NOMO-1 treated with dmso at 0.1 percent for 144 hours (cell line): Measurements from ENCODE around the gene ZKSCAN4.

Source experiments
- DNase-seq: peaks from one replicate; lab custom pipeline; 2025; ENCODE audit not compliant: unreplicated experiment; lab: John Stamatoyannopoulos, UW

ZKSCAN4 gene

DNA sequence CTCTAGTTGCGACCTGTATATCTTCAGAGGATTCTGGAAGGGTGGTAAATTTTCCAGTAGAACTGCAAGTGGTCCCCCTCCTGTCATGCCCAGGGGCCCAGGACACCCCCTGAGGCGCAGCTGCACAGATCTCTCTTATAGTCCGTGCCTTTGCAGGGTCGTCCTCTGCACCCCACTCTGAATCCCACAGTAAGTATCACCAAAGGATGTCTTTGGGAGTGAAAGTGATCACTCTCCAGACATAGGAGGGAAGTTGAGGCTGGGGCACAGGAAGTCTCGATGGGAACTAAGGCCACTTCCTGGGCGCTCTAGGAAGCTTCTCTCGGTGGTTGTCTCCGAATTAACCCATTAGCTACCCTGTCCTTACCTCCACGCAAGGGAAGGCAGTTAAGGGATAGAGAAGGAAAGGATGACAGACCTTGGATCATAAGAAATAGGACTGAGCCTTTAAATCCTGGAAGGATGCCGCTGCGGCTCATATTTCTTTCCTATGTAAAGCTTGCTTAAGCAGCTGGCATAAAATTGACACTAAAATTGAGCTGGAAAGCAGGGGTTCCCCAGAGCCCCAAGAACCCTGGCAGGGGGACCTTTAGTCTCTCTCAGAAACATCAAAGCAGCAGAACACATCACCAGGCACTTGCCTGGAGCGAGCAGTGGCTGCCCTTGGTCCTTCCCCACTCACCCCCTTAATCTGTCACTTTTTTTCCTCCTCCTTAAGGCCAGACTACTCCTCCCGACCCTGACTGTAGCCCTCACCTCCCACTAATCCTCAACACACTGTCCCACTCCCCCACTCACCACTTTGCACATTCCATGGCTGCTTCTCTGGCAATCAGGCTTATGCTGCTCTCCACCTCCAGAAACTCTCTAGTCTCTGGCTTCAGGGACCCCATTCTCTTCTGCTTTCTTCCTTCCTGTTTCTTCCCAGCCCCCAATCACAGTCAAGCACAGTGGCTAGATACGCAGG is at the start of gene ZKSCAN4:
ZKSCAN4 (minus strand) TSS at position 261 of the 967 bp plus-strand sequence. CDS start 289 bp downstream, outside the sequence.
- peak; percentile 81 for DNase-seq

- DNase-seq: no peak
Measured at GRCh38 chr6:28296520-28297060, 44.5 kb upstream of the ZKSCAN4 start.

DNA sequence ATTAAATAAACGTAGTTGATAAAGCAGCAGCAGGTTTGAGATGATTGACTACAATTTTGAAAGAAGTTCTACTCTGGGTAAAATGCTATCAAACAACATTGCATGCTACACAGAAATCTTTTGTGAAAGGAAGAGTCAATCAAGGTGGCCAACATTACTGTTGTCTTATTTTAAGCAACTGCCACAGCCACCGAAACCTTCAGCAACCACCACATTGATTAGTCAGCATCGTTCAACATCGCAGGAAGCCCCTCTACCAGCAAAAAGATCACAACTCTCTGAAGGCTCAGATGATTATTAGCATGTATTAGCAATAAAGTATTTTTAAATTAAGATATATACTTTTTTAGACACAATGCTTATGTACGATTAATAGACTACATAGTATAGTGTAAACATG is 43.3 kb upstream of the ZKSCAN4 start:
- no peak for DNase-seq

GRCh38 chr6:28291573-28291972 is 39.5 kb upstream of the ZKSCAN4 start:
- DNase-seq: no peak

GRCh38 chr6:28282926-28283325 is 30.9 kb upstream of the ZKSCAN4 start:
- DNase-seq: no peak

GRCh38 chr6:28281288-28282064 is 29.4 kb upstream of the ZKSCAN4 start, which contains the start of gene PGBD1:
TSS of gene PGBD1 (plus strand) at chr6:28281572. CDS start at chr6:28283814, 2,242 bp downstream.
- peak; percentile 46 for DNase-seq

- no peak for DNase-seq
Measured at GRCh38 chr6:28280595-28281287, 28.7 kb upstream of the ZKSCAN4 start.

- no peak for DNase-seq
Measured at GRCh38 chr6:28277746-28278145, 25.7 kb upstream of the ZKSCAN4 start.

DNA sequence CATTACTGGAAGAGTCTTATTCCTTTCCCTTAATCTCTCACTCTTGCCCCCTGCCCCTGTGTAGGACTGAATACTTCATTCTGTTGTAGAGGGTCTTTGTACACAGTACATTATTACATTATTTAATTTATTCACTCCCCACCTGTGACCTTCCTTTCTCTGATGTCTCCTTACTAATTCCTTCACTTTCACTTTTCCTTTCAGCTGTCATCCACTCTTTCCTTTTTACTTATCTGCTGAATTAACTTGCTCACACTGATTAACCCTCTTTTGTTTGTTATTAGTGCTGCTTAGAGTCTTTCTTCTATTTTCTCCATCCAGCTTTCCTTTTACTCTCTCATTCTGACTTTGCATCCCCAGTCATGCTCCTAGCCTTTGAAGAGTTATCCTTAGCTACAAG is 22.8 kb upstream of the ZKSCAN4 start:
- no peak for DNase-seq

DNA sequence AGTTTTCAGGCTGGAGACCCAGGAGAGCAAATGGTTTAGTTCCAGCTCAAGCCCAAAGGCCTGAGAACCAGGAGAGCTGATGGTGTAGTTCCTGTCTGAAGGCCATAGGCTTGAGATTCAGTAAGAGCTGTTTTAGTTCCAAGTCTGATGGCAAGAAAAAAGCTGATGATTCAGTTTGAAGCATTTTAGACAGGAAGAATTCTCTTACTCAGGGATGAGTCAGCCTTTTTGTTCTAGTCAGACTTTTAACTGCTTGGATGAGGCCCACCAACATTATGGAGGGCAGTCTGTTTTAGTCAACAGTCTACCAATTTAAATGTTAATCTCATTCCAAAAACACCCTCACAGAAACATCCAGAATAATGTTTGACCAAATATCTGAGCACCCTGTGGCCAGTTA is 17.4 kb upstream of the ZKSCAN4 start:
- no peak for DNase-seq

DNA sequence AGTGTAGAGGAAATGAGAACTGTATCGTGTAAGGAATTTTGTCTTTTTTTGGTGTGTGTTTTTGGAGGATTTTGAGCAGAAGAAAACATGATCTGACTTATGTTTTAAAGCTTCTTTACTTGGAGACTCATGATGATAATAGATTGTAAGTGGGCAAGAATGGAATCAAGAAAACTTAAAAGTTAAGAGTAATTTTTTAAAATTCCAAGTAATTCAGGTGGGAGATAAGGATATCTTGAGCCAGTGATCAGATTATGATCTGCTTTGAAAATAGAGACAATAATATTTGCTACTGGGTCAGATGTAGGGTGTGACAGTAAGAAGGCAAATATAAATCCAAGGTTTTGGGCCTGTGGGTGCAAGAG is 15.6 kb upstream of the ZKSCAN4 start:
- no peak for DNase-seq

GRCh38 chr6:28266962-28267694 is 15.1 kb upstream of the ZKSCAN4 start, which contains the start of gene ZSCAN26:
TSS of gene ZSCAN26 (plus strand) at chr6:28267143. CDS start at chr6:28271920, 4,777 bp downstream.
- peak; percentile 69 for DNase-seq

- no peak for DNase-seq
Measured at GRCh38 chr6:28266563-28266961, 14.5 kb upstream of the ZKSCAN4 start.

- no peak for DNase-seq
Measured at GRCh38 chr6:28264834-28265401, 12.8 kb upstream of the ZKSCAN4 start.

DNA sequence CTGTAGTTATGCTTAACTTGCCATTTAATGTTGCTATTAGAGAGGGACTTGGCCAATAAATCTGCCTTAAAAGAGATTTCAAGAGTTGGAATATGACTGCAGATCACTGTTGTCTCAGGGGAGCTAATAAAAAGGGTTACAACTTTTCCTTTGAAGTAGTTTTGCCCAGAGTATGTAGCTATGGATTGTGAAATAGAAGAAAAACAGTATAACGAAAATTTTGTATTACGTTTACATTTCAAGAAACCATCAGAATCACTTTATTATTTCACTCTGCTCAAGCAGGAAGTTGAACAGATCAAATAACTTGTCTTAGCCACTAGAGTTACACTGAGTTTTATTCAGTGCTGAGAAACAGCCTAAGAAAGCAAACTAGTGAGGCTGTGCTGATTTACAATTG is 11.9 kb upstream of the ZKSCAN4 start:
- no peak for DNase-seq

DNA sequence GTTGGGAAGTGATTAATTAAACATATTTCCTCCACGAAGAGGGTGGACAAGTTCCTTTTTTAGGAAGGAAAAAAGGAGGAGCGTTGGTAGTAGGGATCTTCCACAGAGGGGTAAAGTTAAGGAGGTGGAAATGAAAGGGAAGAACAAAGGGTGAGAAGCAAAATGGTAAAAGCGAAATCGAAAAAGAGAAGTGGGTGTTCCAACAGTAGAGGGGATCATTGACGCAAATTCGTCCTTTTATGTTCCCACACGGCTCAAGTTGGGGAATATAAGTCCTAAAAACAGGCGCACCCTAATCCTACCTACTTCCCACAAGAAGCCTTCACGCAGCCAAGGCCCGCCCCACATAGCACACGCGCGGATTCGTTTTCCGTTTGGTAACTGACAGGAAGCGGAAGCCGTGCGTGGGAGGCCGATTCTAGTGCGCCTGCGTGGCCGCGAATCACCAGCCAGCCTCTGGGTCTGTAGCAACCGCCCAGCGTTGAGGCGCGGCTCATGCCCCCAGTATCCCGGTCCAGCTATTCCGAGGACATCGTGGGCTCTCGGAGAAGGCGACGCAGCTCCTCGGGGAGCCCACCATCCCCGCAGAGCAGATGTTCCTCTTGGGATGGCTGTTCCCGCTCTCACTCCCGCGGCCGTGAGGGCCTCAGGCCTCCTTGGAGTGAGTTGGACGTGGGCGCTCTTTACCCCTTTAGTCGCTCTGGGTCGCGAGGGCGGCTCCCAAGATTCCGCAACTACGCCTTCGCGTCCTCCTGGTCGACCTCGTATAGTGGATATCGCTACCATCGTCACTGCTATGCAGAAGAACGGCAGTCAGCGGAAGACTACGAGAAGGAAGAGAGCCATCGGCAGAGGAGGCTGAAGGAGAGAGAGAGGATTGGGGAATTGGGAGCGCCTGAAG is 7.1 kb upstream of the ZKSCAN4 start, which contains the start of gene NKAPL:
NKAPL (plus strand) TSS at position 421 of the 901 bp plus-strand sequence; CDS start at position 496, 75 bp downstream.
- DNase-seq: no peak

GRCh38 chr6:28257042-28257441 is 5.0 kb upstream of the ZKSCAN4 start:
- DNase-seq: no peak

- no peak for DNase-seq
Measured at GRCh38 chr6:28254121-28254519, 2.1 kb upstream of the ZKSCAN4 start.

- DNase-seq: no peak
Measured at GRCh38 chr6:28251661-28252008, 434 bp downstream of the ZKSCAN4 start.
